ENCODE measurements around the gene H3-3A.

DNA sequence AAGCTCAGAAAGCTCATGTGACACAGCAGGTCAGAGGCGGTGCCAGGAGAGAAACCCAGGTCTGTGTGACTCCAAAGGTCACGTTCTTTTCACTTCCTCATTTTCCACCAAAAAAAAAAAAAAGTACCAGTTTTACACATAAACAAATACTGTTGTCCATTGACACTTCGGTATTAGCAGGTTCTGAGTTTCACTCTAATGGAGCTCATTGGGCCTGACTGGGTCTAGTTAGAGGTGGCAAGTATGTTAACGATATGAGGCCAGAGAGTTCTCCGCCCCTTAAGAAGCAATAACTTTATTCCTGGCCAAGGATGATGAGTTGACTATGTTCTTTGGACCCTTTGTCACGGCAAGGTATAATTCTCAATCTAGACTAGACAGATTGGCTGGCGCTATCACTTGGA lies 33.4 kb upstream of the H3-3A start:
- TF ChIP-seq POLR2A (IDR thresholded peaks at IDR 0.05; ENCODE audit: low read depth, low read length) = no peak
- no peak for TF ChIP-seq TAF1 (IDR thresholded peaks at IDR 0.05; ENCODE audit: low read depth, low read length)
- TF ChIP-seq POLR2AphosphoS5 (IDR thresholded peaks at IDR 0.05; ENCODE audit: low read depth, low read length) = no peak
- no peak for TF ChIP-seq PAX5 (IDR thresholded peaks at IDR 0.05; ENCODE audit: insufficient read depth, low read length, severe bottlenecking)
- peak; percentile 99 for TF ChIP-seq SPI1 (IDR thresholded peaks at IDR 0.05; ENCODE audit: low read depth, low read length)
